A549 (cell line): Measurements from ENCODE around the gene EPB41L4A.

ENCODE experiments used
- POLR2A ChIP-seq: IDR thresholded peaks from 2 replicates; pipeline ENCODE4 v1.6.1; 2012; ENCODE audit warnings: mild to moderate bottlenecking, low read length
- TF ChIP-seq, protein P1 (sequence below): fragments of >200 bp; sonication (Bioruptor Twin); formaldehyde crosslinking; IDR thresholded peaks from 3 replicates; pipeline ENCODE4 v1.5.1; 2016

GRCh38 chr5:112138526-112138925, 280.6 kb downstream of the EPB41L4A start:
- TF ChIP-seq, protein P1, sequence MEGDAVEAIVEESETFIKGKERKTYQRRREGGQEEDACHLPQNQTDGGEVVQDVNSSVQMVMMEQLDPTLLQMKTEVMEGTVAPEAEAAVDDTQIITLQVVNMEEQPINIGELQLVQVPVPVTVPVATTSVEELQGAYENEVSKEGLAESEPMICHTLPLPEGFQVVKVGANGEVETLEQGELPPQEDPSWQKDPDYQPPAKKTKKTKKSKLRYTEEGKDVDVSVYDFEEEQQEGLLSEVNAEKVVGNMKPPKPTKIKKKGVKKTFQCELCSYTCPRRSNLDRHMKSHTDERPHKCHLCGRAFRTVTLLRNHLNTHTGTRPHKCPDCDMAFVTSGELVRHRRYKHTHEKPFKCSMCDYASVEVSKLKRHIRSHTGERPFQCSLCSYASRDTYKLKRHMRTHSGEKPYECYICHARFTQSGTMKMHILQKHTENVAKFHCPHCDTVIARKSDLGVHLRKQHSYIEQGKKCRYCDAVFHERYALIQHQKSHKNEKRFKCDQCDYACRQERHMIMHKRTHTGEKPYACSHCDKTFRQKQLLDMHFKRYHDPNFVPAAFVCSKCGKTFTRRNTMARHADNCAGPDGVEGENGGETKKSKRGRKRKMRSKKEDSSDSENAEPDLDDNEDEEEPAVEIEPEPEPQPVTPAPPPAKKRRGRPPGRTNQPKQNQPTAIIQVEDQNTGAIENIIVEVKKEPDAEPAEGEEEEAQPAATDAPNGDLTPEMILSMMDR: no peak
- TF ChIP-seq POLR2A: no peak
